ENCODE measurements around the gene CCDC106. TPM values are rescaled to one million over a fixed set of nuclear protein-coding genes. Genes with fewer than 3 reads are reported as not detected.

CCDC106 gene
- total RNA-seq, 1 experiment from 2014 or later, result 47.8 TPM

DNA sequence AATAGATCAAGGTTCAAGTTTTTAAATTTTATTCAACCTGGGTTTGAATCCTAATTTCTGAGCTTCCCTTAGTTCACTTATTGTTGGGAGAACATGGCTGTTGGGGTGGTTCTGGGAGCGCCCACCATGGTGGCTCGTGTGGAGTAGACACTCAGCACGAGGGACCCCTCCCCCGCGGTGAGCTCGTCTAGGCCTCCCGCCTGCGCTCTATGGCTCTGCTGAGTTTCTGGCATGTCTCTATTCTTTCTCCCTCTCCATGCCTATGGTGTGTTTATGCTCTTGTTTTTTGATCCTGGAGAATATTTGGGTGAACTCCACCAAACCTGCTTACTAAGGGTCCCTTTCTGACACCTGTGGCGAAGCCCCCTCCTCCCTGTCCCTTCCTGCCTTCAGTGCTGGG, 25.5 kb downstream of the CCDC106 start:
- H3K36me3 ChIP-seq (ENCODE audit: control insufficient read depth, insufficient read depth, low read length), result peaks cover 25% of the 10 kb centered on the region
- peak overlapping the region; percentile 96 for H3K27ac ChIP-seq (ENCODE audit: low read length)

DNA sequence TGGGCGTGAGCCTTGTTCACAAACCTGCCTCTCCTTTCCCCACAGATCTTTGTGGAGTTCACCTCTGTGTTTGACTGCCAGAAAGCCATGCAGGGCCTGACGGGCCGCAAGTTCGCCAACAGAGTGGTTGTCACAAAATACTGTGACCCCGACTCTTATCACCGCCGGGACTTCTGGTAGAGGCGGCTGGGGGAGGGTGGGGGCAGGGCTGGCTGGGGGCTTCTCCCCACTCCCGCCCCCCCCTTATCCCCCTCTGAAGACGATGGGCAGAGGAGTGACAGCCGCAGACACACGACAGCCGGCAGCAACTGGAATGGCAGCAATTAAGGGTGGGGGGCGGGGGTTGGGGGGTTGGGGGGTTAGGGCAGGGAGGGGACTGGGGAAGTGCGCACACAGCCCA, 25.9 kb downstream of the CCDC106 start:
- Histone ChIP-seq H3K4me1 (ENCODE audit: control insufficient read depth, insufficient read depth, low read length) (peaks cover 77% of the 10 kb centered on the region), H3K27ac (ENCODE audit: low read length) (peak overlapping the region; percentile 96), H3K36me3 (ENCODE audit: control insufficient read depth, insufficient read depth, low read length) (peaks cover 26% of the 10 kb centered on the region), H3K27me3 (ENCODE audit: control insufficient read depth, insufficient read depth, low read length) (no peaks in the 10 kb centered on the region), H3K9me3 (ENCODE audit: control insufficient read depth, insufficient read depth, low read depth, low read length) (no peaks in the 10 kb centered on the region), H3K4me3 (ENCODE audit: low read depth in 2 of 2, low read length in 2 of 2) (peak overlapping the region; percentile 64 to 94)
- POLR2A ChIA-PET, result interaction anchor here (0.6 kb wide), 1 partner anchor 20 kb away, joined by 7 read pairs; the partner anchor contains the start of gene U2AF2
- no peak for DNase-seq (ENCODE audit: low read depth, low spot score)
- BruUV-seq (replicated peaks), result no TSS peak
- no peak for TF ChIP-seq TCF7L2 (IDR thresholded peaks at IDR 0.05; ENCODE audit: low read depth, low read length)
- TF ChIP-seq CTCF (IDR thresholded peaks at IDR 0.05), result no peak
- no peak for TF ChIP-seq POLR2AphosphoS5 (IDR thresholded peaks at IDR 0.05; ENCODE audit: low read depth, low read length)
- TF ChIP-seq, protein P1, sequence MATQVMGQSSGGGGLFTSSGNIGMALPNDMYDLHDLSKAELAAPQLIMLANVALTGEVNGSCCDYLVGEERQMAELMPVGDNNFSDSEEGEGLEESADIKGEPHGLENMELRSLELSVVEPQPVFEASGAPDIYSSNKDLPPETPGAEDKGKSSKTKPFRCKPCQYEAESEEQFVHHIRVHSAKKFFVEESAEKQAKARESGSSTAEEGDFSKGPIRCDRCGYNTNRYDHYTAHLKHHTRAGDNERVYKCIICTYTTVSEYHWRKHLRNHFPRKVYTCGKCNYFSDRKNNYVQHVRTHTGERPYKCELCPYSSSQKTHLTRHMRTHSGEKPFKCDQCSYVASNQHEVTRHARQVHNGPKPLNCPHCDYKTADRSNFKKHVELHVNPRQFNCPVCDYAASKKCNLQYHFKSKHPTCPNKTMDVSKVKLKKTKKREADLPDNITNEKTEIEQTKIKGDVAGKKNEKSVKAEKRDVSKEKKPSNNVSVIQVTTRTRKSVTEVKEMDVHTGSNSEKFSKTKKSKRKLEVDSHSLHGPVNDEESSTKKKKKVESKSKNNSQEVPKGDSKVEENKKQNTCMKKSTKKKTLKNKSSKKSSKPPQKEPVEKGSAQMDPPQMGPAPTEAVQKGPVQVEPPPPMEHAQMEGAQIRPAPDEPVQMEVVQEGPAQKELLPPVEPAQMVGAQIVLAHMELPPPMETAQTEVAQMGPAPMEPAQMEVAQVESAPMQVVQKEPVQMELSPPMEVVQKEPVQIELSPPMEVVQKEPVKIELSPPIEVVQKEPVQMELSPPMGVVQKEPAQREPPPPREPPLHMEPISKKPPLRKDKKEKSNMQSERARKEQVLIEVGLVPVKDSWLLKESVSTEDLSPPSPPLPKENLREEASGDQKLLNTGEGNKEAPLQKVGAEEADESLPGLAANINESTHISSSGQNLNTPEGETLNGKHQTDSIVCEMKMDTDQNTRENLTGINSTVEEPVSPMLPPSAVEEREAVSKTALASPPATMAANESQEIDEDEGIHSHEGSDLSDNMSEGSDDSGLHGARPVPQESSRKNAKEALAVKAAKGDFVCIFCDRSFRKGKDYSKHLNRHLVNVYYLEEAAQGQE (IDR thresholded peaks at IDR 0.05; ENCODE audit: insufficient read depth in 1 of 2, low read depth in 2 of 2, low read length in 1 of 2), result no peak
- no peak for TF ChIP-seq SIN3A (IDR thresholded peaks at IDR 0.05; ENCODE audit: borderline replicate concordance, insufficient read depth, low read depth, low read length)
- intact Hi-C loops (cut with micrococcal nuclease; ENCODE audit: unreplicated experiment) (no loop called here), in situ Hi-C loops (cut with HindIII; ENCODE audit: low pct_unique_long_range_greater_than_20kb, low sequenced_read_pairs) (no loop called here)
- CTCF ChIA-PET, result interaction anchor here (0.6 to 2.3 kb wide), 2 partner anchors 17 to 77 kb away, joined by 3 to 7 read pairs; no protein-coding TSS in a partner anchor
- ATAC-seq, result no peak

More for the DNA sequence above, 25.5 kb downstream of the CCDC106 start:
- peak overlapping the region in 1 of 2 experiments; percentile 23; a peak in 1 of 4 replicates for H3K4me3 ChIP-seq (ENCODE audit: low read depth in 2 of 2, low read length in 2 of 2)
- H3K9me3 ChIP-seq (ENCODE audit: control insufficient read depth, insufficient read depth, low read depth, low read length), result no peaks in the 10 kb centered on the region
- no peak for ATAC-seq
- no TSS peak for BruUV-seq (replicated peaks)
- peaks cover 77% of the 10 kb centered on the region for H3K4me1 ChIP-seq (ENCODE audit: control insufficient read depth, insufficient read depth, low read length)
- intact Hi-C loops (cut with micrococcal nuclease; ENCODE audit: unreplicated experiment) (no loop called here), in situ Hi-C loops (cut with HindIII; ENCODE audit: low pct_unique_long_range_greater_than_20kb, low sequenced_read_pairs) (no loop called here)
- H3K27me3 ChIP-seq (ENCODE audit: control insufficient read depth, insufficient read depth, low read length), result no peaks in the 10 kb centered on the region
- DNase-seq (ENCODE audit: low read depth, low spot score), result no peak
- ChIA-PET POLR2A (no interaction called here), CTCF (interaction anchor here (2.3 kb wide), 1 partner anchor 16 kb away, joined by 7 read pairs; no protein-coding TSS in a partner anchor)
- no peak for TF ChIP-seq CTCF (IDR thresholded peaks at IDR 0.05)
- TF ChIP-seq, protein P1 (IDR thresholded peaks at IDR 0.05; ENCODE audit: insufficient read depth in 1 of 2, low read depth in 2 of 2, low read length in 1 of 2), result no peak
- TF ChIP-seq SIN3A (IDR thresholded peaks at IDR 0.05; ENCODE audit: borderline replicate concordance, insufficient read depth, low read depth, low read length), result no peak
- TF ChIP-seq POLR2AphosphoS5 (IDR thresholded peaks at IDR 0.05; ENCODE audit: low read depth, low read length), result no peak
- TF ChIP-seq TCF7L2 (IDR thresholded peaks at IDR 0.05; ENCODE audit: low read depth, low read length), result no peak
